GM23338 (cell line): ENCODE measurements around the gene CYP4F22. TPM values are rescaled to one million over a fixed set of nuclear protein-coding genes. Genes with fewer than 3 reads are reported as not detected.

Experiments used
- ATAC-seq: fragments of 200-7000 bp; cut with Tn5 transposase; 3 replicates; pipeline ENCODE4 v1.9.1; 2020
- DNase-seq: peaks from one replicate; pipeline ENCODE4 v3.0.0-alpha.2; 2015; ENCODE audit warnings: low spot score
- H2AFZ ChIP-seq: fragments of 200-600 bp; sonication (generic); 2 replicates; pipeline ENCODE4 v1.8.0; 2016; ENCODE audit warnings: antibody characterized with exemption, mild to moderate bottlenecking, moderate library complexity
- H3F3A ChIP-seq: fragments of 200-600 bp; sonication (generic); replicated peaks from 2 replicates; pipeline ENCODE4 v1.8.0; 2017; ENCODE audit warnings: antibody characterized with exemption, mixed run types, low read depth
- H3K27ac ChIP-seq: fragments of 200-600 bp; sonication (generic); 2 replicates; pipeline ENCODE4 v1.6.1; 2016; ENCODE audit warnings: low read depth
- H3K27me3 ChIP-seq: fragments of 200-600 bp; sonication (generic); 2 replicates; pipeline ENCODE4 v1.8.0; 2016; ENCODE audit warnings: mild to moderate bottlenecking, mixed run types, moderate library complexity; ENCODE audit not compliant: insufficient read depth
- H3K36me3 ChIP-seq: fragments of 200-600 bp; sonication (generic); 2 replicates; pipeline ENCODE4 v1.8.0; 2016; ENCODE audit warnings: mild to moderate bottlenecking; ENCODE audit not compliant: insufficient read depth
- H3K4me1 ChIP-seq: fragments of 200-600 bp; sonication (generic); 2 replicates; pipeline ENCODE4 v1.8.0; 2016; ENCODE audit warnings: mild to moderate bottlenecking, moderate library complexity; ENCODE audit not compliant: insufficient read depth
- H3K4me2 ChIP-seq: fragments of 200-600 bp; sonication (generic); 2 replicates; pipeline ENCODE4 v1.7.1; 2017; ENCODE audit warnings: mixed run types
- H3K4me3 ChIP-seq: fragments of 200-600 bp; sonication (generic); 2 replicates; pipeline ENCODE4 v1.6.1; 2016; ENCODE audit warnings: mixed run types
- H3K79me2 ChIP-seq: fragments of 200-600 bp; sonication (generic); replicated peaks from 2 replicates; pipeline ENCODE4 v1.8.0; 2017; ENCODE audit warnings: mild to moderate bottlenecking; ENCODE audit not compliant: insufficient read depth
- H3K9me2 ChIP-seq: fragments of 200-600 bp; sonication (generic); 2 replicates; pipeline ENCODE4 v1.8.0; 2017; ENCODE audit not compliant: insufficient read depth
- H4K20me1 ChIP-seq: fragments of 200-600 bp; sonication (generic); replicated peaks from 2 replicates; pipeline ENCODE4 v1.8.0; 2017; ENCODE audit warnings: mild to moderate bottlenecking; ENCODE audit not compliant: insufficient read depth
- H3K27ac Mint-ChIP-seq: 2 replicates; pipeline ENCODE4 v1.8.0; 2020; ENCODE audit warnings: inconsistent platforms, mild to moderate bottlenecking, moderate library complexity, mixed read lengths
- H3K27me3 Mint-ChIP-seq: 3 replicates; pipeline ENCODE4 v1.8.0; 2022; ENCODE audit warnings: low read depth, mild to moderate bottlenecking, moderate library complexity, mixed read lengths, inconsistent platforms; ENCODE audit not compliant: insufficient read depth, poor library complexity
- H3K36me3 Mint-ChIP-seq: 3 replicates; pipeline ENCODE4 v1.8.0; 2021; ENCODE audit warnings: low read depth, mild to moderate bottlenecking, inconsistent platforms, moderate library complexity, mixed read lengths
- H3K4me1 Mint-ChIP-seq: 3 replicates; pipeline ENCODE4 v1.8.0; 2020; ENCODE audit warnings: mild to moderate bottlenecking, inconsistent platforms, mixed read lengths
- H3K4me3 Mint-ChIP-seq: 3 replicates; pipeline ENCODE4 v1.8.0; 2021; ENCODE audit warnings: moderate library complexity, mild to moderate bottlenecking, inconsistent platforms, mixed read lengths
- H3K9me3 Mint-ChIP-seq: 3 replicates; pipeline ENCODE4 v1.8.0; 2020; ENCODE audit warnings: moderate library complexity, mild to moderate bottlenecking, inconsistent platforms, mixed read lengths
- CREB1 ChIP-seq: fragments of 250-450 bp; sonication (Bioruptor Pico); IDR thresholded peaks from 2 replicates; pipeline ENCODE4 v1.5.0; 2020; ENCODE audit warnings: low read depth, mild to moderate bottlenecking, moderate library complexity
- CTCF ChIP-seq, 2 experiments: fragments of 200-600 bp in 1 of 2; sonication (generic) in 1 of 2; conservative IDR thresholded peaks; 2 replicates each; pipeline versions ENCODE4 v1.5.1 to v1.6.1; 2016 to 2017; ENCODE audit warnings: antibody characterized with exemption in 2 of 2, low read depth in 2 of 2, mild to moderate bottlenecking in 2 of 2, moderate library complexity in 1 of 2
- ETS1 ChIP-seq: IDR thresholded peaks from 2 replicates; pipeline ENCODE4 v1.6.1; 2016; ENCODE audit warnings: antibody characterized with exemption
- EZH2phosphoT487 ChIP-seq: fragments of 200-600 bp; sonication (generic); IDR thresholded peaks from one replicate; pipeline ENCODE4 v1.8.1; 2018; ENCODE audit warnings: antibody characterized with exemption; ENCODE audit not compliant: unreplicated experiment
- POLR2AphosphoS5 ChIP-seq: IDR thresholded peaks from 2 replicates; pipeline ENCODE4 v1.6.1; 2016; ENCODE audit warnings: antibody characterized with exemption, low read depth
- ZNF331 ChIP-seq: fragments of 250-450 bp; sonication (Bioruptor Pico); IDR thresholded peaks from 2 replicates; pipeline ENCODE4 v1.5.0; 2020; ENCODE audit warnings: low read depth, mild to moderate bottlenecking, moderate library complexity
- ZNF462 ChIP-seq: fragments of 250-450 bp; sonication (Bioruptor Pico); IDR thresholded peaks from 2 replicates; pipeline ENCODE4 v1.5.0; 2020; ENCODE audit warnings: mild to moderate bottlenecking, moderate library complexity
- polyA plus RNA-seq: library from polyadenylated mRNA; unstranded; fragments of >200 nt; fragmentation: Nextera tagmentation; extraction: Ambion mirVana; gene quantifications from 2 replicates; pipeline ENCODE4 v1.2.1, GENCODE V29; 2016
- total RNA-seq: library from RNA; depleted of rRNA; stranded (reverse); fragments of >200 nt; shearing (Covaris generic); gene quantifications from 2 replicates; pipeline ENCODE4 v1.2.3, GENCODE V29; 2014

The CYP4F22 gene
- total and polyA plus RNA-seq, 2 experiments from 2014 or later: 0.24 to 1.5 TPM

- TF ChIP-seq ZNF462 (CRISPR knock-in tag) (no peak), CTCF (conservative IDR thresholded peaks at IDR 0.05; ENCODE audit: low read depth in 2 of 2) (no peak)
Observed at GRCh38 chr19:15584095-15584494, 75.8 kb downstream of the CYP4F22 start (continued).

- Histone ChIP-seq H3K79me2 (no peaks in the 10 kb centered on the region), H3K27ac (no peak overlapping the region), H3K9me2 (no peaks in the 10 kb centered on the region), H3F3A (no peaks in the 10 kb centered on the region), H2AFZ (peak overlapping the region; percentile 81; the same call in 1 of the 2 replicates), H3K4me1 (no peaks in the 10 kb centered on the region), H3K4me2 (peak overlapping the region; percentile 68), H4K20me1 (no peaks in the 10 kb centered on the region), H3K36me3 (no peaks in the 10 kb centered on the region), H3K27me3 (no peaks in the 10 kb centered on the region), H3K4me3 (peak overlapping the region; percentile 44; the same call in 1 of the 2 replicates)
- no peak overlapping the region for H3K4me3 Mint-ChIP-seq
- no peak overlapping the region for H3K27ac Mint-ChIP-seq
- DNase-seq: peak; percentile 91
- TF ChIP-seq ZNF331 (CRISPR knock-in tag): no peak
- no peak for TF ChIP-seq EZH2phosphoT487
- no peak for TF ChIP-seq CREB1
- TF ChIP-seq CTCF (conservative IDR thresholded peaks at IDR 0.05; ENCODE audit: low read depth in 2 of 2): peak; percentile 77 to 82
- no peak for TF ChIP-seq ETS1
- no peak for TF ChIP-seq POLR2AphosphoS5
- no peaks in the 10 kb centered on the region for H3K27me3 Mint-ChIP-seq
- peaks cover 31% of the 10 kb centered on the region for H3K36me3 Mint-ChIP-seq
- peaks cover 88% of the 10 kb centered on the region for H3K9me3 Mint-ChIP-seq
- no peaks in the 10 kb centered on the region for H3K4me1 Mint-ChIP-seq
- peak; percentile 97 for ATAC-seq
Observed at GRCh38 chr19:15584541-15585115, 76.3 kb downstream of the CYP4F22 start.
